ENCODE data around the gene BEND5. TPM values are rescaled to one million over a fixed set of nuclear protein-coding genes. Genes with fewer than 3 reads are reported as not detected.

BEND5 gene
- total and polyA plus RNA-seq, 11 donors: 0.85 to 6.4 (median 3.5) TPM

- ATAC-seq: no peak
- TF ChIP-seq POLR2A (IDR thresholded peaks at IDR 0.05): no peak
- TF ChIP-seq, protein P1, sequence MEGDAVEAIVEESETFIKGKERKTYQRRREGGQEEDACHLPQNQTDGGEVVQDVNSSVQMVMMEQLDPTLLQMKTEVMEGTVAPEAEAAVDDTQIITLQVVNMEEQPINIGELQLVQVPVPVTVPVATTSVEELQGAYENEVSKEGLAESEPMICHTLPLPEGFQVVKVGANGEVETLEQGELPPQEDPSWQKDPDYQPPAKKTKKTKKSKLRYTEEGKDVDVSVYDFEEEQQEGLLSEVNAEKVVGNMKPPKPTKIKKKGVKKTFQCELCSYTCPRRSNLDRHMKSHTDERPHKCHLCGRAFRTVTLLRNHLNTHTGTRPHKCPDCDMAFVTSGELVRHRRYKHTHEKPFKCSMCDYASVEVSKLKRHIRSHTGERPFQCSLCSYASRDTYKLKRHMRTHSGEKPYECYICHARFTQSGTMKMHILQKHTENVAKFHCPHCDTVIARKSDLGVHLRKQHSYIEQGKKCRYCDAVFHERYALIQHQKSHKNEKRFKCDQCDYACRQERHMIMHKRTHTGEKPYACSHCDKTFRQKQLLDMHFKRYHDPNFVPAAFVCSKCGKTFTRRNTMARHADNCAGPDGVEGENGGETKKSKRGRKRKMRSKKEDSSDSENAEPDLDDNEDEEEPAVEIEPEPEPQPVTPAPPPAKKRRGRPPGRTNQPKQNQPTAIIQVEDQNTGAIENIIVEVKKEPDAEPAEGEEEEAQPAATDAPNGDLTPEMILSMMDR (IDR thresholded peaks at IDR 0.05): no peak
- intact Hi-C loops (cut with DNase I): loop anchor here in 9 of 10 donors (2.0 to 10.0 kb wide), 6 partner anchors 136 to 1668 kb away; no protein-coding TSS in a partner anchor
- 78 to 86% (median 84%) methylated on average over 3 of the region's 3 CpGs for WGBS, 4 donors
- Histone ChIP-seq H3K27ac (no peak overlapping the region), H3K4me3 (no peak overlapping the region), H3K27me3 (peaks cover 0 to 29% (median 3%) of the 10 kb centered on the region in 9 donors), H3K36me3 (no peaks in the 10 kb centered on the region), H3K9me3 (no peaks in the 10 kb centered on the region), H3K4me1 (no peaks in the 10 kb centered on the region)
- no peak for DNase-seq
These were observed 97.8 kb downstream of the BEND5 start for GRCh38 chr1:48678710-48679505.
